GM21423 (cell line): ENCODE measurements around the gene C5AR1.
"Not testable (repeated sequence)": the region's sequence is repeated elsewhere in the genome, so short reads cannot be mapped to it uniquely, and the experiment has no call there.

Source experiments
- ATAC-seq: cut with Tn5 transposase; IDR thresholded peaks from one replicate; pipeline ENCODE4 v1.9.1; 2021; ENCODE audit warnings: mild to moderate bottlenecking, moderate library complexity; ENCODE audit not compliant: unreplicated experiment

The C5AR1 gene

DNA sequence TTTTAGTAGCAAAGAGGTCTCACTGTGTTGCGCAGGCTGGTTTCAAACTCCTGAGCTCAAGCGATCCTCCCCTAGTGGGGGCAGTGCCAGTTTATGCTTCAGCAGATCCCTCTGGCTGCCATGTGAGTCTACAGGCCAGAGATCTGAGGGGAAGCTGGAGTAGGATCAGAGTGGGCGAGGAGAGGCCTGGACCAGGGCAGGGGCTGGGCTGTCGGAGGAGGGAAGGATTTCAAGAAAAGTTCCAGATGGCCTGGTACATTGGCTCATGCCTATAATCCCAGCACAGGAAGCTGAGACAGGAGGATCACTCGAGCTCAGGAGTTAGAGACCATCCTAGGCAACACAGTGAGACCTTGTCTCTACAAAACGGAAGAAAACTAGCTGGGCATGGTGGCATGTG is 49.3 kb downstream of the C5AR1 start:
- ATAC-seq = no peak

DNA sequence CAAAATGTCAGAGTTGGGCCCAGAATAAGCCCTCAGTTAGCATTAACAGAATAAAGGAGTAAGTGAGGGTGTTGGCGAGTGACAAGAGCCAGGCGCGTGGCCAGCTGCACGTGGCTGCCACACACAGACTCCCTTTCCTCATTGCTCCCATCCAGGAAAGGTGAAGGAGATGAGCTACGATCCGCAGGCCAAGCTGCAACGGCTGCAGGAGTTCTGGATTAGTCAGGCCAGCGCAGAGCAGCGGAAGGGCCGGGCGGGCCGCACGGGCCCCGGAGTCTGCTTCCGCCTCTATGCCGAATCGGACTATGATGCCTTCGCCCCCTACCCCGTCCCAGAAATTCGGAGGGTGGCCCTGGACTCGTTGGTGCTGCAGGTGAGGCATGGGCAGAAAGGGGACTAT is 52.7 kb downstream of the C5AR1 start:
- ATAC-seq = no peak

DNA sequence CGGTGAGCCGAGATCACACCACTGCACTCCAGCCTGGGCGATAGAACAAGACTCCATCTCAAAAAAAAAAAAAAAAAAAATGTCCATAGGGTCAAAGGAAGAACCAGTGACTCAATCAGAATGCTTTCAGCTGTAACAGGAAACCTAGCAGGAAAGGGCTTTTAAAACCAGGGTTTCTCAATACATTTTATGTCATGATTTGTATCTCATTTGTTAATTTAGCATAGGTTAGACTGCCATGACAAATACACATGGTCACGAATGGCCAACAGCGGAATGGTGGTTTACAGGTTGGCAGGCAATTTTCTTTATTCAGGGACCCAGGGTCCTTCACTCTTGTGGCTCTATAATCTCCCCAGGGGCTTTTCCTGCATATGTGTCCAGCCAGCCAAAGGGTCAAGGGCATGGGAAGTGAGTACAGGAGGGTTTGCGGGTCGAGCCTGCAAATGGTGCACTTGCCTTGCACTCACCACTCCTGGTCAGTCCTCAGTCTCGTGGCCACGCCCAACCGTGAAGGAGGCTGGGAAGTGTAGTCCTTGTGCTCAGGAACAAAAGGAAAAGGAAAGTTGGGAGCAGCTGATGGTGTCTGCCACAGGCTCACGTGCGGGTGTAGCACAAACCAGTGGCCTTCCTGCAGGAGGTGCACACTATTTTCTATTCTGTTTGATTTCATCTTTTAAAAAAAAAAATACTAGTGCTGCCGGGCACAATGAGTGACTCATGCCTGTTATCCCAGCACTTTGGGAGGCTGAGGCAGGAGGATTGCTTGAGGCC is 54.3 kb downstream of the C5AR1 start:
- no peak for ATAC-seq

DNA sequence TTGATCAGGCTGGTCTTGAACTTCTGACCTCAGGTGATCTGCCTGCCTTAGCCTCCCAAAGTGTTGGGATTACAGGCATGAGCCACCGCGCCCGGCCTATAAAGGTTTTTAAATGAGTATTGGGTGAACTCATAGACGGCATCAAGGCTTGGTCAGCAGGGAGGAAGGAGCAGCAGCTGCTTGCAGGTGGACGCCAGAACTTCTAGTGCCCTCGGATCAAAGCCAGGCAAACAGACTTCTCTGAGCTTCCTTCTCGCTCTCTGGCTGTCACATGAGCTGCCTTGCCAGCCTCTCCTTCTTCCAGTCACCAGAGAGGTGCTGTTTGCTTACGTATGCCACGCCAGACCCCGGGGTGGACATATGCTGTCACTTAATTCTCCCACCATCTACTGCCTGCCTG is 55.8 kb downstream of the C5AR1 start:
- ATAC-seq = not testable (repeated sequence)

DNA sequence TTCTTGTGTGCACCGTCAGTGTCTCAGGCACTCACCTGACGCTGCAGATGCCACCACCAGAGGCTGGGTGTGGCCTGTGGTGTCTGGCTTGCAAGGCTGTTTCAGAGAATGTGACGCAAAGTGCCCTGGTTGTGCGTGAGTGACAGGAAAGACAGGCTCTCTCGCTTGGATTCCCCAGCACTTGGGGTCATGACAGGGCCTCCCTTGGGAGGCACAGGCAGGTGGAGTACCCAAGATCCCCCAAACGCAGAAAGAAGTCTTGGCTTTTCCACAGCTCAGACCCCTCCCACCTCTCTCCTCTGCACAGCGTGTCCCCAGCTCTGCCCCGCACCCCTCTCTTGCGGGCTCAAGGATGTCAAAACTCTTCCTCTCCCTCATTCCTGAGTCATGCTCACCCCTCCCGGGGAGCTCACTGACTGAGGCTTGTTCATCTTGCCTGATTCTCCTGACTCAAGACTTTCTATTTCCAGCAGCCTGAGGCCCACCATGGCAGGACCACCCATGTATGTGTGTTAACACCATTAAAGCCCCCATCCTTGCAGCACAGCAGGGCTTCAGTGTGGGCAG is 60.5 kb downstream of the C5AR1 start:
- ATAC-seq = no peak

DNA sequence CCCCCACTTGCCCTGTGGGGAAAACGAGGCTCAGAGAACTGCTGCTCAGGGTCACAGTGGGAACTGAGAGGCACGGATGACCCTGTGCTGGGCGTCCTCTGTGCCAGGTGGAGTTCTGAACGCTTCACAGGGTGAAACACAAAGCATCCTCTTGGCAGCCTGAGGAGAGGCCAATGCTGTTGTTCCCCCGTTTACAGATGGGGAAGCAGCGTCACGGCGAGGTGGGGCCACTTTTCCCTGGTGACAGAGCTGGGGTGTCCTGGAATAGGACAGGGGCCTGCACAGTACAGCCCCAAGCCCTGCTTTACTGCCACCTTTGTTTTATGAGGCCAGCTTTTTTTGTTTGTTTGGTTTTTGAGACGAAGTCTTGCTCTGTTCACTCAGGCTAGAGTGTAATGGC is 61.6 kb downstream of the C5AR1 start:
- no peak for ATAC-seq
